GM11168 (cell line): Measurements from ENCODE around the gene ZNF132.
"Not testable (repeated sequence)": the region's sequence is repeated elsewhere in the genome, so short reads cannot be mapped to it uniquely, and the experiment has no call there.

Experiments
- in situ Hi-C: fragments of 300-500 bp; cut with MboI; formaldehyde crosslinking; loops from one replicate; pipeline ENCODE4 v1.12.0; 2022; ENCODE audit warnings: low sequenced_read_pairs; ENCODE audit not compliant: unreplicated experiment

ZNF132 gene

DNA sequence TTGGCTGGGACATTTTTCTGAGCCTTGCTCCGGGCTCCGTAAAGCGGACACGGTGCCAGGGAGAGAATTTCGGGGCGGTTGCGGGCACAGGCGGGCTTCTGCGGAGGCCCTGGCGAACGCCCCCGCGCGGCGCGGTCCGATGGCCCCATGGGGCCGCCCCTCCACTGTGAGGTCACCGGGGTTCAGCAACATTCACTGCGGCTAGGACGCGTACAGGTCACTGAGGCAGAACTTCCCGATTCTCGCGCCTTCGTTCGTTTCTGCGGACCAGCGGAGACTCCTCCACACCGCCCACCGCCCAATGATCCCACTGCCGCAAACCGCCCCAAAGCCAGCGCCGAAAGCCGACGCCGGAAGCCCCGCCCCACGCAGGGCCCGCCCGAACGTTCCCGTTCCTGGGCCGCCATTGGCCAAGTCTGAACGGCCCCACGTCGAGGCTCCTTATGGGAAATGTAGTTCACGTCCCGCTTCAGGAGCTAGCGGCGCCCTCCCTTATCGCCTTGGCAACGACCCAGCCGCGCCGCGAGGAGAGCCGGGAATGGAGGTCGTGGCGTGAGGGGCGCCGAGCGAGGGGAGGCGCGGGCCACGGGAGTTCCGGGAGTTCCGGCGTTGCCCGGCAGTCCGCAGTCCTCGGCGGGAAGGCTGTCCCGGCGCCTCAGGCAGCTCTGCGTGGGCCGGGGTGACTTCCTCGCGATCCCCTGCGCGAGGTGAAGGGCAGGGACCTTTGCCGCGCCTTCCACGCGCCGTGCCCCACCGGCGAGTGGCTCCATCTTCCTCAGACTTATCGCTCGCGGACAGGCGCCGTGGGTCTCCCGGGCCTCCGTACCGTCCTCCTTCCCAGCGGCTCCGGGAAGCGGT lies 31.6 kb downstream of the ZNF132 start, which contains the start of gene ZNF584:
Gene ZNF584, plus strand, starts transcription at position 498 of the 858 bp plus-strand sequence. CDS start 499 bp downstream, outside the sequence.
- in situ Hi-C loops = no loop called here

DNA sequence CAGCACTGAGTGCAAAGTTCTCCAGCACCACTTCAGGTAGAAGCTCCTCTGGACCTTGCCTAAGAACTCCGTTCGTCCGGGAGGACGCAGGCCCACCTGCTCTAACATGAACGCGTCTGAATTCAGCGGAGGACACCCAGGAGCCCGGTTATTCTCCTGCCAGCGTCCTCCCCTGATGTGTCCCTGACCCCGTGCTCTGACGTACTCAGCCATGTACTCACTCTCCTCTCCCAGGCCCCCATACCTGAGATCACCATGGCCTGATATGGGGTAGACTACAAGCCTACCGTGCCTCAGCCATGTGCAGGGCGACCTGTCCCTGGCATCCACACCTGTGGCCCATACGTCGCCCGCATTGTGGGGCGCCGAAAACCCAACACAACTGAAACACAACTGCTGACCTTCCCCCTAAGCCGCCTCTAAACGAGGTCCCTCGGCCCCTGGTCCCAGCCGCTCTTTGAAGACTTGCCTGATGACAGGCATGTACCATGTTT lies 32.2 kb downstream of the ZNF132 start:
- in situ Hi-C loops = no loop called here

GRCh38 chr19:58406818-58407657 lies 32.9 kb downstream of the ZNF132 start:
- in situ Hi-C loops = no loop called here

- in situ Hi-C loops = not testable (repeated sequence)
Observed at GRCh38 chr19:58403920-58404478, 36.0 kb downstream of the ZNF132 start.

- in situ Hi-C loops = no loop called here
Observed at GRCh38 chr19:58401840-58402421, 38.0 kb downstream of the ZNF132 start.

DNA sequence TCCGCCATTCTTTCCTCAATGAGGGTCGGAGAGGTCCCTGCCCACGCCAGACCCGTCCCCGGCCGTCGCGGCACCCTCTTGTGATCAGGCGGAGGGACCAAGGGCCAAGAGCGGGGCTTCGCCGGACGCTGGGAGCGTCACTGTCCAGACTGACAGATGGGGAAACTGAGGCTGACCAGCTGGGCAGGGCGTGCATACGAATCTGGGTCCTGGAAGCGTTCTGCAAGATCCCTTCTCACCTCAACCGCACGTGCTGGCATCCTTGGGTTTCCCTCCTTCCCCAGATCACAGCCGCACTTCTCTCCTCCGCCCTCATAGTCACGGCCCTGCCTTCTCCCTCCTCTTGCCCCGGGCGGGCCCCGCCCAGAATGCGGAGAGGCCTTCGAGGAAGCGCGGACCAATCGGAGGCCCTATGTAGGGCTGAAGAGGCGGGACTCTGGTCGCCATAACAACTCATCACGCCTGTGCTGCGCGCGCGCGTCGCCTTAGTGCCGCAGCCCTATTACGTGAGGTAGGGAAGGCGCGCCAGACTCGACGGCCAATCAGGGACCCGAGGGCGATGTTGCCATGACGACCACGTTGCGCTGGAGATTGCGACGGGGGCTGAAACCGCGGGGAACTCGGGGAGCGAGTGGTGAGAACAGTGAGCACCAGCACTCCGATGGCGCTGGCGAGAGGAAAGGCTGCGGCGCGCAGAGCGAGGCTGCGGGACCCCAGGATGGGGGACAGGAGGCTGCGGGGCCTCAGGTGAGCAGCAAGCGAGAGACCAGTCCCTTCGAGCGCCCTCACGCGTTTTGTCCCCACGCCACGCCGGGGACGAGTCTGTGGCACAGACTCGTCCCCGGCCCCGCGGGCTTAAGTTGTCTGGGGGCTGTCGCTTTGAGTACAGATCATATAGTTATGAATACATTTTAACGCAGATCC lies 38.8 kb downstream of the ZNF132 start:
- in situ Hi-C loops = no loop called here

- in situ Hi-C loops = no loop called here
Observed at GRCh38 chr19:58400316-58400915, 39.5 kb downstream of the ZNF132 start.

DNA sequence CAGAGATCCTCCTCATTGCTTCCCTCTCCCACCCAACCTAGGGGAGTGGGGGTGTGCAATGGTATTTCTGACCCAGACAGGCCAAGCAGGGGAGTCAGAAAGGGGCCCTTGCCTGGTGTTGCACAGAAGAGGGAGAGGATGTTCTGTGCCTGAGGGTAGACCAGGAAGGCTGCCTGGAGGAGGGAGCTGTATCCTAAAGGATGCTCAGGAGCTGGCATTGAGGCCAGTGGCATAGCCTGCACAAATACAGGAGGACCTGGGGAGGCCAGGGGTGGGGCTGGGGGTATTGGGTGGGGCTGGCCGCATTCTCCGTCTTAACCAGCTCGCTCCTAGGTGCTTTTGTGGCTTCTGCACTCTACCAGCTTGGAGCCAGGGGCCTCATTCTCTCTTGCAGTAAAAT lies 40.0 kb downstream of the ZNF132 start:
- in situ Hi-C loops = no loop called here

DNA sequence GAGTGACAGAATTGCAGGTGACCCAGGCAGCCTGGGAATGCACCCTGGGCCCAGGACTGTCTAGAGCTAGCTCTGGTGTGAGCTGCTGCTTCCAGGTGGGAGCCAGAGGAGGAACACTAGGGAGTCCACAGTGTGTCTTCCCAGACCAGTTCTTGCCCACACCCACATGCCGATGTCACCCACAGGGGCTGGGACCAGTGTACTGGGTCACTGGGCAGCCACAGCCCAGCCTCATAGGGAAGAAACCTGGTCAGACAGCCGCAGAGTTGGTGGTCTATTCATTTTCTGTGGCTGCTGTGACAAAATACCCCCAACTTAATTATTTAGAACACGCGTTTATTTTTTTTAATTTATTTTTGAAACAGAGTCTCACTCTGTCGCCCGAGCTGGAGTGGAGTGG lies 41.4 kb downstream of the ZNF132 start:
- in situ Hi-C loops = no loop called here

- in situ Hi-C loops = no loop called here
Observed at GRCh38 chr19:58398087-58398486, 41.9 kb downstream of the ZNF132 start.

- in situ Hi-C loops = no loop called here
Observed at GRCh38 chr19:58397533-58398037, 42.4 kb downstream of the ZNF132 start.

DNA sequence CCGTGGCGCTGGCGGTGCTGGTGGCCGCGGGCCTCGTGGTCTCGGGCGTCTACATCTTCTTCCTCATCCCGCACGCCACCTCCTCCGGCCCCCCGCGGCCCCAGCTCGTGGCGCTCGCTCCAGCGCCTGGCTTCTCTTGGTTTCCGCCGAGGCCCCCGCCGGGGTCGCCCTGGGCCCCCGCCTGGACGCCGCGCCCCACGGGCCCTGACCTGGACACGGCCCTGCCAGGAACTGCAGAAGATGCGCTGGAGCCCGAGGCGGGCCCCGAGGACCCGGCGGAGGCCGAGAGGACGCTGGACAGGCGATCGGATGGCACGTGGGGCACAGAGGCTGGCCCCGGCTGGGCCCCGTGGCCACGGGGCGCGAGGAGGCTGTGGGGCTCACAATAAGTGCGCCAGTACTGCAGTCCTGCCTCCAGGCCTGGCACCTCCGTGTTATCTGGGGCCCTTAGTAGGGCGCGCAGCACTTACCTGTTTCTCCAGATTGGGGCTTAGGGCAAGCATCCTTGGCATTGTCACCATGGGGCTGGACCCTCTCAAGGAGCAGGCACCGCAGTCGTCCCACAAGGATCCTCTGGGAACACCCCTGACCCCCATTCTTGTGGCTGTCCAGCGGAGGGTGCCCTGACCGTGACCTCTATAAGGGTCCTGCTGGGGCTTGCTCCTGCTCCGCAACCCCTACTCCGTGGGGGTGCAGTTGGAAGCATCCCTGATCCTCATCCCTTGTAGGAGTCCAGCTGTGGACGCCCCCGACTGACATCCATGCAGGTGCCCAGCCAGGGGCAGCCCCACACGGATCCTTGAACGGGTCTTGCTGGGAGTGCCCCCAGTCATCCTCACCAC lies 43.0 kb downstream of the ZNF132 start:
- in situ Hi-C loops = no loop called here

GRCh38 chr19:58395979-58396627 lies 43.9 kb downstream of the ZNF132 start:
- in situ Hi-C loops = no loop called here

DNA sequence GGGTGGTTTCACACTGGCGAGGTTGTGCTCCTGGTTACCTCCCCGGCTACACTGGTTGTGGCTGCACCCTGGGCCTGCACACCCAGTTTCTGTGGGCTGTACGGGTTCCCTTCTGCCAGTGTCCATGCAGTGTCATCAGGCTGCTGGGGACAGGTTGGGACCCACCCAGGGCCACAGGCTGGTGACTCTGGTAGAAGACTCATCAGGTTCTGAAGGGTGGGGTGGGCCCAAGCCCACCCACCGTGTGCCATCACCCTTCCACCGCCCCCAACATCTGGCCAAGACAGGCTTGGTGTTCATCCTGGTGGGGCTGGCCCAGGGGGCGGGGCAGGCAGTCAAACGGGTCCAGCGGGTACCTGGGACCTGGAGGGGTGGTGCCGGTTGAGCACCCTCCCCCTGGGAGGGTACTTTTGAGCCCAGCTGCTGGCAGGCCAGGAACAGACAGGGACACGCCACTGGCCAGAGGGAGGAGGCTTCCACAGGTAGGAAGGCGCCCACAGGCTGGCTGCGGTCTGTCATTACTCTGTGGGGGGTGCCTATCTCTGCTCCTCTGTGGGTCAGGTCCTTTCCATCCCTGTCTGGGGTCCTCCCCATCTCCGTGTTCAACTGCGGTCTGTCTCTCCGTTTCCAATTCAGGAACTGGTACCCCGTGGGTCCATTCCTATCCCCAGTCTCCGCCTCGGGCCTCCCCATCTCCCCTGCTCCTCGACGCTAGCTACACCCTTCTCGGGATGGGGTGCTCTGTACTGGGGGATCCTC lies 44.6 kb downstream of the ZNF132 start, which contains the start of gene RNF225:
Gene RNF225, plus strand, starts transcription at position 437 of the 759 bp plus-strand sequence. CDS start 434 bp downstream, outside the sequence.
- in situ Hi-C loops = no loop called here

GRCh38 chr19:58394821-58395219 lies 45.1 kb downstream of the ZNF132 start:
- in situ Hi-C loops = no loop called here

DNA sequence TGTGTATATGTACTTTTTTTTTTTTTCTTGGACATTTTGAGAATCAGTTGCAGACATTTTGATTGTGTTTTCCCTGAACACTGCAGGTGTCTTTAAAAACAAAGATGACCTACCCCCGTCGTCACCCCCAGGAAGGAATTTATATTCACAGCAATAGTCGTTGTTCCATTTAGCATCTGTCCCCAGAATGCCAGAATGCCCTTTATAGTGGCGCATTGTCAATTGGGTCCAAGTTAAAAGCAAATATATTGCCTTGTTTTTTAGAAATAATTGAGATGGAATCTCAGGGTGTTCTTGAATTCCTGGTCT lies 46.3 kb downstream of the ZNF132 start:
- in situ Hi-C loops = no loop called here
